ENCODE data around the gene SCFD2.

Gene SCFD2

DNA sequence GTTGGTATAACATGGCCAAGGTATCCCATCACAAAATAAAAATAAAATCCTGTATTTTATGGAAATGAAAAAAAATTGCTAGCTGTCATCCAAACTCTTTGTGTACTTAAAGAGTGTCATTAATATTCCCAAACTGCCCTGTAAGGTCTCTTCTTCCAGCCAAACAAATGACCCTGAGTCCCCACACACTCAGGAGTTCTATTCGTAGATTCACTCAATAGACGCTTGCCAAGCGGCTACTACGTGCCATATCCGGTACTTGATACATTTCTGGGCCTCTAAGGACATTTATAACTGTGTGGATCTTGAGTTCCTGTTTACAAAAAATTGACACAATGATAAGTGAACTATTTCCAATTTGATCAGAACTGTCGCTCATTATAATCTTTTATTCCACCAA lies 245.1 kb downstream of the SCFD2 start:
- TF ChIP-seq, protein P1, sequence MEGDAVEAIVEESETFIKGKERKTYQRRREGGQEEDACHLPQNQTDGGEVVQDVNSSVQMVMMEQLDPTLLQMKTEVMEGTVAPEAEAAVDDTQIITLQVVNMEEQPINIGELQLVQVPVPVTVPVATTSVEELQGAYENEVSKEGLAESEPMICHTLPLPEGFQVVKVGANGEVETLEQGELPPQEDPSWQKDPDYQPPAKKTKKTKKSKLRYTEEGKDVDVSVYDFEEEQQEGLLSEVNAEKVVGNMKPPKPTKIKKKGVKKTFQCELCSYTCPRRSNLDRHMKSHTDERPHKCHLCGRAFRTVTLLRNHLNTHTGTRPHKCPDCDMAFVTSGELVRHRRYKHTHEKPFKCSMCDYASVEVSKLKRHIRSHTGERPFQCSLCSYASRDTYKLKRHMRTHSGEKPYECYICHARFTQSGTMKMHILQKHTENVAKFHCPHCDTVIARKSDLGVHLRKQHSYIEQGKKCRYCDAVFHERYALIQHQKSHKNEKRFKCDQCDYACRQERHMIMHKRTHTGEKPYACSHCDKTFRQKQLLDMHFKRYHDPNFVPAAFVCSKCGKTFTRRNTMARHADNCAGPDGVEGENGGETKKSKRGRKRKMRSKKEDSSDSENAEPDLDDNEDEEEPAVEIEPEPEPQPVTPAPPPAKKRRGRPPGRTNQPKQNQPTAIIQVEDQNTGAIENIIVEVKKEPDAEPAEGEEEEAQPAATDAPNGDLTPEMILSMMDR (IDR thresholded peaks at IDR 0.05; ENCODE audit: low read depth, low read length): no peak
- no peak for DNase-seq
- Histone ChIP-seq H3K9me3 (no peaks in the 10 kb centered on the region), H3K4me1 (no peaks in the 10 kb centered on the region), H3K4me3 (ENCODE audit: low read depth, low read length) (no peak overlapping the region), H3K27me3 (no peaks in the 10 kb centered on the region), H3K36me3 (no peaks in the 10 kb centered on the region)

DNA sequence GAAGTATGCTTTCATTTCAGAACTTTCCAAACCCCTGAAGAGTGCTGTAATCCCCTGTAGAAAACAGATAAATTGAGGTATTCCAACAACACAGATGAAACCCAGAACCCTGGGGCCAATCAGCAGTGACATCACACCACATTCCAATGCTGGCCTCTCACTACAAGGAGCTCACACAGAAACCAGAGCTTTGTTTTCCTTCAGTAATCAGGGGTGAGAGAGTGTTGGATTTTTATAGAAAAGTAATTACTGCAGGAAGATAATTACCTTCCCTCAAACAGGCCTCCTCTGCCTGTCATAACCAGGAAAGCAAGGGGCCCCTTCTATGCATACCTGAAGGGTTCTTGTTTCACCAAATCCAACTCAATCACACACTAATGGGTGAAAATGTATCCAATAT lies 246.2 kb downstream of the SCFD2 start:
- Histone ChIP-seq H3K9me3 (no peaks in the 10 kb centered on the region), H3K4me3 (ENCODE audit: low read depth, low read length) (no peak overlapping the region), H3K27me3 (no peaks in the 10 kb centered on the region), H3K4me1 (no peaks in the 10 kb centered on the region), H3K36me3 (no peaks in the 10 kb centered on the region)
- TF ChIP-seq, protein P1 (IDR thresholded peaks at IDR 0.05; ENCODE audit: low read depth, low read length): no peak
- DNase-seq: no peak

GRCh38 chr4:53118676-53119075 lies 247.2 kb downstream of the SCFD2 start:
- no peak for DNase-seq
- no peaks in the 10 kb centered on the region for H3K4me1 ChIP-seq
- H3K36me3 ChIP-seq: no peaks in the 10 kb centered on the region
- H3K27me3 ChIP-seq: no peaks in the 10 kb centered on the region
- no peaks in the 10 kb centered on the region for H3K9me3 ChIP-seq
- TF ChIP-seq, protein P1 (IDR thresholded peaks at IDR 0.05; ENCODE audit: low read depth, low read length): no peak
- H3K4me3 ChIP-seq (ENCODE audit: low read depth, low read length): no peak overlapping the region

DNA sequence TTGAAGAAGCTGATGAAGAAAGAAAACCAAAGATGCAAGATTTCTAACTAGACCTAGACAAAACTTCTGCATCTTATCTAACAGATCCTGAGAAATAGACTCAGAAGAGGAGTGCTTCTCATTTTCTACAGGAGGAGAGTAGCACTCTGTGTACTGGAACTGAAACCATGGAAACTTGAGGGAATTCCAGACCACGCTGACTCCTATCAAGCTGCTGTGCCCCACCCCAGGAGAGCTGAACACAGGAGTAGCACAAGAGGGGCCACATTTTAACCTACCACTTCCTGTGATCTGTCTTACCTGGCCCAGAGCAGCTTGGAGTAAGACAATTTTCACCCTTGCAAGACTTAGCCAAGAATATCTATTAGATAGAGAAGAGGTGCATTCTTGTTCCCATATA lies 248.9 kb downstream of the SCFD2 start:
- DNase-seq: no peak
- H3K4me1 ChIP-seq: no peaks in the 10 kb centered on the region
- no peaks in the 10 kb centered on the region for H3K9me3 ChIP-seq
- H3K36me3 ChIP-seq: no peaks in the 10 kb centered on the region
- TF ChIP-seq, protein P1 (IDR thresholded peaks at IDR 0.05; ENCODE audit: low read depth, low read length): no peak
- no peak overlapping the region for H3K4me3 ChIP-seq (ENCODE audit: low read depth, low read length)
- no peaks in the 10 kb centered on the region for H3K27me3 ChIP-seq

- Histone ChIP-seq H3K27me3 (no peaks in the 10 kb centered on the region), H3K4me1 (no peaks in the 10 kb centered on the region), H3K36me3 (no peaks in the 10 kb centered on the region), H3K4me3 (ENCODE audit: low read depth, low read length) (no peak overlapping the region), H3K9me3 (no peaks in the 10 kb centered on the region)
- no peak for DNase-seq
- TF ChIP-seq, protein P1 (IDR thresholded peaks at IDR 0.05; ENCODE audit: low read depth, low read length): no peak
Measured at GRCh38 chr4:53113431-53114225, 252.2 kb downstream of the SCFD2 start.

DNA sequence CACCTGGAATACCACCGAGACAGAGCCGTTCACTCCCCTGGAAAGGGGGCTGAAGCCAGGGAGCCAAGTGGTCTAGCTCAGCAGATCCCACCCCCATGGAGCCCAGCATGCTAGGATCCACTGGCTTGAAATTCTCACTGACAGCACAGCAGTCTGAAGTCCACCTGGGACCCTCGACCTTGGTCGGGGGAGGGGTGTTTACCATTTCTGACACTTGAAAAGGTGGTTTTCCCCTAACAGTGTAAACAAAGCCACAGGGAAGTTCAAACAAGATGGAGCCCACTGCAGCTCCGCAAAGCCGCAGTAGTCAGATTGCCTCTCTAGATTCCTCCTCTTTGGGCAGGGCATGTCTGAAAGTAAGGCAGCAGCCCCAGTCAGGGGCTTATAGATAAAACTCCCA lies 260.5 kb downstream of the SCFD2 start:
- Histone ChIP-seq H3K27me3 (no peaks in the 10 kb centered on the region), H3K4me3 (ENCODE audit: low read depth, low read length) (no peak overlapping the region), H3K4me1 (no peaks in the 10 kb centered on the region), H3K9me3 (no peaks in the 10 kb centered on the region), H3K36me3 (no peaks in the 10 kb centered on the region)
- DNase-seq: no peak
- TF ChIP-seq, protein P1 (IDR thresholded peaks at IDR 0.05; ENCODE audit: low read depth, low read length): no peak
